GM12874 (cell line): ENCODE data around the gene INPP5E.

Experiments
- CTCF ChIP-seq: IDR thresholded peaks from 2 replicates; pipeline ENCODE4 v1.5.1; 2011; ENCODE audit warnings: low read depth, mild to moderate bottlenecking, control low read depth, low read length, moderate library complexity; ENCODE audit not compliant: insufficient read depth

The INPP5E gene

GRCh38 chr9:136395345-136396218 lies 44.1 kb downstream of the INPP5E start:
- no peak for TF ChIP-seq CTCF

GRCh38 chr9:136395020-136395340 lies 44.7 kb downstream of the INPP5E start:
- TF ChIP-seq CTCF, result no peak

GRCh38 chr9:136394312-136395019 lies 45.2 kb downstream of the INPP5E start:
- no peak for TF ChIP-seq CTCF

GRCh38 chr9:136393531-136393930 lies 46.1 kb downstream of the INPP5E start:
- TF ChIP-seq CTCF, result no peak

GRCh38 chr9:136392538-136393449 lies 46.9 kb downstream of the INPP5E start:
- no peak for TF ChIP-seq CTCF

- TF ChIP-seq CTCF, result no peak
These were observed 47.7 kb downstream of the INPP5E start for GRCh38 chr9:136391737-136392537.
